ENCODE data around the gene SLC25A26. TPM values are rescaled to one million over a fixed set of nuclear protein-coding genes. Genes with fewer than 3 reads are reported as not detected.

Gene SLC25A26
- total and polyA plus RNA-seq, 2 of the 13 experiments (the other 11 are each of a cell fraction or from before 2014, with no cell fraction given): 23.1 to 32.7 TPM

GRCh38 chr3:66427951-66428474 is 207.2 kb downstream of the SLC25A26 start (continued):
- TF ChIP-seq REST (IDR thresholded peaks at IDR 0.05; ENCODE audit: borderline replicate concordance in 1 of 2, low read depth in 1 of 2, low read length in 2 of 2) (no peak), ZNF235 (CRISPR knock-in tag; IDR thresholded peaks at IDR 0.05; ENCODE audit: borderline replicate concordance) (no peak), ZNF367 (CRISPR knock-in tag; IDR thresholded peaks at IDR 0.05; ENCODE audit: borderline replicate concordance) (no peak), ZNF652 (CRISPR knock-in tag; IDR thresholded peaks at IDR 0.05; ENCODE audit: borderline replicate concordance, low read depth) (no peak), AKAP8 (CRISPR knock-in tag; IDR thresholded peaks at IDR 0.05) (no peak), ZNF335 (CRISPR knock-in tag; IDR thresholded peaks at IDR 0.05) (no peak), PCBP2 (optimal IDR thresholded peaks at IDR 0.05; ENCODE audit: low read depth, low read length, poor library complexity, severe bottlenecking) (no peak)
- TF ChIP-seq, protein P1, sequence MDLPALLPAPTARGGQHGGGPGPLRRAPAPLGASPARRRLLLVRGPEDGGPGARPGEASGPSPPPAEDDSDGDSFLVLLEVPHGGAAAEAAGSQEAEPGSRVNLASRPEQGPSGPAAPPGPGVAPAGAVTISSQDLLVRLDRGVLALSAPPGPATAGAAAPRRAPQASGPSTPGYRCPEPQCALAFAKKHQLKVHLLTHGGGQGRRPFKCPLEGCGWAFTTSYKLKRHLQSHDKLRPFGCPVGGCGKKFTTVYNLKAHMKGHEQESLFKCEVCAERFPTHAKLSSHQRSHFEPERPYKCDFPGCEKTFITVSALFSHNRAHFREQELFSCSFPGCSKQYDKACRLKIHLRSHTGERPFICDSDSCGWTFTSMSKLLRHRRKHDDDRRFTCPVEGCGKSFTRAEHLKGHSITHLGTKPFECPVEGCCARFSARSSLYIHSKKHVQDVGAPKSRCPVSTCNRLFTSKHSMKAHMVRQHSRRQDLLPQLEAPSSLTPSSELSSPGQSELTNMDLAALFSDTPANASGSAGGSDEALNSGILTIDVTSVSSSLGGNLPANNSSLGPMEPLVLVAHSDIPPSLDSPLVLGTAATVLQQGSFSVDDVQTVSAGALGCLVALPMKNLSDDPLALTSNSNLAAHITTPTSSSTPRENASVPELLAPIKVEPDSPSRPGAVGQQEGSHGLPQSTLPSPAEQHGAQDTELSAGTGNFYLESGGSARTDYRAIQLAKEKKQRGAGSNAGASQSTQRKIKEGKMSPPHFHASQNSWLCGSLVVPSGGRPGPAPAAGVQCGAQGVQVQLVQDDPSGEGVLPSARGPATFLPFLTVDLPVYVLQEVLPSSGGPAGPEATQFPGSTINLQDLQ (CRISPR knock-in tag; IDR thresholded peaks at IDR 0.05): no peak
- TF ChIP-seq, protein P2, sequence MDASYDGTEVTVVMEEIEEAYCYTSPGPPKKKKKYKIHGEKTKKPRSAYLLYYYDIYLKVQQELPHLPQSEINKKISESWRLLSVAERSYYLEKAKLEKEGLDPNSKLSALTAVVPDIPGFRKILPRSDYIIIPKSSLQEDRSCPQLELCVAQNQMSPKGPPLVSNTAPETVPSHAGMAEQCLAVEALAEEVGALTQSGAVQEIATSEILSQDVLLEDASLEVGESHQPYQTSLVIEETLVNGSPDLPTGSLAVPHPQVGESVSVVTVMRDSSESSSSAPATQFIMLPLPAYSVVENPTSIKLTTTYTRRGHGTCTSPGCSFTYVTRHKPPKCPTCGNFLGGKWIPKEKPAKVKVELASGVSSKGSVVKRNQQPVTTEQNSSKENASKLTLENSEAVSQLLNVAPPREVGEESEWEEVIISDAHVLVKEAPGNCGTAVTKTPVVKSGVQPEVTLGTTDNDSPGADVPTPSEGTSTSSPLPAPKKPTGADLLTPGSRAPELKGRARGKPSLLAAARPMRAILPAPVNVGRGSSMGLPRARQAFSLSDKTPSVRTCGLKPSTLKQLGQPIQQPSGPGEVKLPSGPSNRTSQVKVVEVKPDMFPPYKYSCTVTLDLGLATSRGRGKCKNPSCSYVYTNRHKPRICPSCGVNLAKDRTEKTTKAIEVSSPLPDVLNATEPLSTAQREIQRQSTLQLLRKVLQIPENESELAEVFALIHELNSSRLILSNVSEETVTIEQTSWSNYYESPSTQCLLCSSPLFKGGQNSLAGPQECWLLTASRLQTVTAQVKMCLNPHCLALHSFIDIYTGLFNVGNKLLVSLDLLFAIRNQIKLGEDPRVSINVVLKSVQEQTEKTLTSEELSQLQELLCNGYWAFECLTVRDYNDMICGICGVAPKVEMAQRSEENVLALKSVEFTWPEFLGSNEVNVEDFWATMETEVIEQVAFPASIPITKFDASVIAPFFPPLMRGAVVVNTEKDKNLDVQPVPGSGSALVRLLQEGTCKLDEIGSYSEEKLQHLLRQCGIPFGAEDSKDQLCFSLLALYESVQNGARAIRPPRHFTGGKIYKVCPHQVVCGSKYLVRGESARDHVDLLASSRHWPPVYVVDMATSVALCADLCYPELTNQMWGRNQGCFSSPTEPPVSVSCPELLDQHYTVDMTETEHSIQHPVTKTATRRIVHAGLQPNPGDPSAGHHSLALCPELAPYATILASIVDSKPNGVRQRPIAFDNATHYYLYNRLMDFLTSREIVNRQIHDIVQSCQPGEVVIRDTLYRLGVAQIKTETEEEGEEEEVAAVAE (CRISPR knock-in tag; IDR thresholded peaks at IDR 0.05; ENCODE audit: borderline replicate concordance): no peak
- TF ChIP-seq, protein P3, sequence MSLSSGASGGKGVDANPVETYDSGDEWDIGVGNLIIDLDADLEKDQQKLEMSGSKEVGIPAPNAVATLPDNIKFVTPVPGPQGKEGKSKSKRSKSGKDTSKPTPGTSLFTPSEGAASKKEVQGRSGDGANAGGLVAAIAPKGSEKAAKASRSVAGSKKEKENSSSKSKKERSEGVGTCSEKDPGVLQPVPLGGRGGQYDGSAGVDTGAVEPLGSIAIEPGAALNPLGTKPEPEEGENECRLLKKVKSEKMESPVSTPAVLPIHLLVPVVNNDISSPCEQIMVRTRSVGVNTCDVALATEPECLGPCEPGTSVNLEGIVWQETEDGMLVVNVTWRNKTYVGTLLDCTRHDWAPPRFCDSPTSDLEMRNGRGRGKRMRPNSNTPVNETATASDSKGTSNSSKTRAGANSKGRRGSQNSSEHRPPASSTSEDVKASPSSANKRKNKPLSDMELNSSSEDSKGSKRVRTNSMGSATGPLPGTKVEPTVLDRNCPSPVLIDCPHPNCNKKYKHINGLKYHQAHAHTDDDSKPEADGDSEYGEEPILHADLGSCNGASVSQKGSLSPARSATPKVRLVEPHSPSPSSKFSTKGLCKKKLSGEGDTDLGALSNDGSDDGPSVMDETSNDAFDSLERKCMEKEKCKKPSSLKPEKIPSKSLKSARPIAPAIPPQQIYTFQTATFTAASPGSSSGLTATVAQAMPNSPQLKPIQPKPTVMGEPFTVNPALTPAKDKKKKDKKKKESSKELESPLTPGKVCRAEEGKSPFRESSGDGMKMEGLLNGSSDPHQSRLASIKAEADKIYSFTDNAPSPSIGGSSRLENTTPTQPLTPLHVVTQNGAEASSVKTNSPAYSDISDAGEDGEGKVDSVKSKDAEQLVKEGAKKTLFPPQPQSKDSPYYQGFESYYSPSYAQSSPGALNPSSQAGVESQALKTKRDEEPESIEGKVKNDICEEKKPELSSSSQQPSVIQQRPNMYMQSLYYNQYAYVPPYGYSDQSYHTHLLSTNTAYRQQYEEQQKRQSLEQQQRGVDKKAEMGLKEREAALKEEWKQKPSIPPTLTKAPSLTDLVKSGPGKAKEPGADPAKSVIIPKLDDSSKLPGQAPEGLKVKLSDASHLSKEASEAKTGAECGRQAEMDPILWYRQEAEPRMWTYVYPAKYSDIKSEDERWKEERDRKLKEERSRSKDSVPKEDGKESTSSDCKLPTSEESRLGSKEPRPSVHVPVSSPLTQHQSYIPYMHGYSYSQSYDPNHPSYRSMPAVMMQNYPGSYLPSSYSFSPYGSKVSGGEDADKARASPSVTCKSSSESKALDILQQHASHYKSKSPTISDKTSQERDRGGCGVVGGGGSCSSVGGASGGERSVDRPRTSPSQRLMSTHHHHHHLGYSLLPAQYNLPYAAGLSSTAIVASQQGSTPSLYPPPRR (CRISPR knock-in tag; IDR thresholded peaks at IDR 0.05; ENCODE audit: borderline replicate concordance): no peak
- TF ChIP-seq, protein P4, sequence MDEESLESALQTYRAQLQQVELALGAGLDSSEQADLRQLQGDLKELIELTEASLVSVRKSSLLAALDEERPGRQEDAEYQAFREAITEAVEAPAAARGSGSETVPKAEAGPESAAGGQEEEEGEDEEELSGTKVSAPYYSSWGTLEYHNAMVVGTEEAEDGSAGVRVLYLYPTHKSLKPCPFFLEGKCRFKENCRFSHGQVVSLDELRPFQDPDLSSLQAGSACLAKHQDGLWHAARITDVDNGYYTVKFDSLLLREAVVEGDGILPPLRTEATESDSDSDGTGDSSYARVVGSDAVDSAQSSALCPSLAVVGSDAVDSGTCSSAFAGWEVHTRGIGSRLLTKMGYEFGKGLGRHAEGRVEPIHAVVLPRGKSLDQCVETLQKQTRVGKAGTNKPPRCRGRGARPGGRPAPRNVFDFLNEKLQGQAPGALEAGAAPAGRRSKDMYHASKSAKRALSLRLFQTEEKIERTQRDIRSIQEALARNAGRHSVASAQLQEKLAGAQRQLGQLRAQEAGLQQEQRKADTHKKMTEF (CRISPR knock-in tag; IDR thresholded peaks at IDR 0.05): no peak
